Thyroid gland (tissue), 4 donors: ENCODE measurements around the gene SVEP1.

Experiments
- POLR2A ChIP-seq, 2 donors: fragments of 450-650 bp; IDR thresholded peaks; one replicate each; pipeline ENCODE4 v1.6.1; 2017; ENCODE audit warnings: antibody characterized with exemption in 2 of 2, mild to moderate bottlenecking in 2 of 2, moderate library complexity in 1 of 2
- TF ChIP-seq, protein P1 (sequence below), 6 experiments: fragments of 200-600 bp in 3 of 6; fragments of 450-650 bp in 3 of 6; sonication (generic) in 3 of 6; IDR thresholded peaks; one replicate each; pipeline ENCODE4 v1.5.1; 2016 to 2019; ENCODE audit warnings: antibody characterized with exemption in 6 of 6, mild to moderate bottlenecking in 2 of 6, inconsistent platforms in 1 of 6, moderate library complexity in 1 of 6

DNA sequence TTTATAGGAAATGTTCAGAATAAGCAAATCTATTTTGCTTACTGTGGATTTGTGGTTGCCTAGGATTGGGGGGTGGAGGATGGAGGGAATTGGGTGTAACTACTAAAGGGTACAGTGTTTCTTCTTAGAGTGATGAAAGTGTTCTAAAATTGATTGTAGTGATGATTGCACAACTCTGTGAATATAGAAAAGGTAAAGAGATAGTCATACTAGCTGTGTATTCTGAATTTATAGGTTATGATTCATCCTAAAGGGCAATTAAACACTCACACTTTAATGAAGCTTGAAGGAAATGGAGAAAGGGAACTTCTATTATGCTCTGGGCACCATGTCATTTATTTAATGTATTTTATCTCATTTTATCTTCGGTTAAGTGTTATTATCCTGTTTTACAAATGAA, 251.8 kb downstream of the SVEP1 start:
- TF ChIP-seq, protein P1, sequence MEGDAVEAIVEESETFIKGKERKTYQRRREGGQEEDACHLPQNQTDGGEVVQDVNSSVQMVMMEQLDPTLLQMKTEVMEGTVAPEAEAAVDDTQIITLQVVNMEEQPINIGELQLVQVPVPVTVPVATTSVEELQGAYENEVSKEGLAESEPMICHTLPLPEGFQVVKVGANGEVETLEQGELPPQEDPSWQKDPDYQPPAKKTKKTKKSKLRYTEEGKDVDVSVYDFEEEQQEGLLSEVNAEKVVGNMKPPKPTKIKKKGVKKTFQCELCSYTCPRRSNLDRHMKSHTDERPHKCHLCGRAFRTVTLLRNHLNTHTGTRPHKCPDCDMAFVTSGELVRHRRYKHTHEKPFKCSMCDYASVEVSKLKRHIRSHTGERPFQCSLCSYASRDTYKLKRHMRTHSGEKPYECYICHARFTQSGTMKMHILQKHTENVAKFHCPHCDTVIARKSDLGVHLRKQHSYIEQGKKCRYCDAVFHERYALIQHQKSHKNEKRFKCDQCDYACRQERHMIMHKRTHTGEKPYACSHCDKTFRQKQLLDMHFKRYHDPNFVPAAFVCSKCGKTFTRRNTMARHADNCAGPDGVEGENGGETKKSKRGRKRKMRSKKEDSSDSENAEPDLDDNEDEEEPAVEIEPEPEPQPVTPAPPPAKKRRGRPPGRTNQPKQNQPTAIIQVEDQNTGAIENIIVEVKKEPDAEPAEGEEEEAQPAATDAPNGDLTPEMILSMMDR (IDR thresholded peaks at IDR 0.05) = no peak
- TF ChIP-seq POLR2A (IDR thresholded peaks at IDR 0.05) = no peak
